Measurements from ENCODE around the gene SMTN.
"Not testable (repeated sequence)": the region's sequence is repeated elsewhere in the genome, so short reads cannot be mapped to it uniquely, and the experiment has no call there.

SMTN gene

DNA sequence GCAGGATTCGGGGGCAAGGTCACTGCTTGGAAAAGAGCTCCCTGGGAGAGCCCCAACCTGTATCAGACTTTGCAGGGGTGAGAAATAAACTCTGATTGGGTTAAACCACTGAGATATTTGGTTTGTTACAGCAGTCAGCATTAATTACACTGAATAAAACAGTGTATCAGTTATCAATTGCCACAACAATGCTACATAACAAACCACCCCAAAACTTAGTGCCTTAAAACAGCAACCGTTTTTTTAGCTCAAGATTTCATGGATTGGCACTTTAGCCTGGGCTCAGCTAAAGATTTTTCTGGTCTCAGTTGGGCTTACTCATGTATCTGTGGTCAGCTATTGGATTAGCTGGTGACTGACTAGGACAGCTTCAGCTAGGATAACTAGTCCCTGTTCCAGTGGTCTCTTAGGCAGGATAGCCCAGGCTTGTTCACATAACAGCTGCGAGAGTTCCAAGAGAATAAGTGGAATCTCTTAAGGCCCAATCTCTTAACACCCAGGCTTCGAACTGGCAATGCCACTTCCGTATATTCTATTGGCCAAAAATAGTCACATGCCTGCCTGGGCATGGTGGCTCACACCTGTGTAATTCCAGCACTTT, 7.5 kb upstream of the SMTN start:
- DNase-seq: not testable (repeated sequence)

DNA sequence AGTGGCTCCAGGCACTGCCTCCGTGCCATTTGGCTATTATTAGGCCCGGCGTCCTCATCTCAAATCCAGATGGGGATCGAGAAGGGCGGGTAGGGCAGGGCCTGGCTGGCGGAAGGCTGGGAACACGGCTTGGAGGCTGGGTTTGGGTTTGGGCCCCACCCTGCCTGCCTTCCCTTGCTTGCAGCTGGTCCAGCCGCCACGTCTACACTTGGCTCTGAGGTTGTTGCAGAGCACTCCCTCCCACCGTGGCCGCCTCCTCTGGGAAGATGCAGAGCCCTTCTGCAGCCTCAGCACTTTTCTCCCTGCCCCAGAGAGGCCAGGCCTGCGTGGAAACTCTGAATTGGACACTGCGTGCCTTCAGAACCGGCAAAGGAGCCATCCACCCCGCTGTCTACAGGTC, 5.2 kb upstream of the SMTN start:
- no peak for DNase-seq

DNA sequence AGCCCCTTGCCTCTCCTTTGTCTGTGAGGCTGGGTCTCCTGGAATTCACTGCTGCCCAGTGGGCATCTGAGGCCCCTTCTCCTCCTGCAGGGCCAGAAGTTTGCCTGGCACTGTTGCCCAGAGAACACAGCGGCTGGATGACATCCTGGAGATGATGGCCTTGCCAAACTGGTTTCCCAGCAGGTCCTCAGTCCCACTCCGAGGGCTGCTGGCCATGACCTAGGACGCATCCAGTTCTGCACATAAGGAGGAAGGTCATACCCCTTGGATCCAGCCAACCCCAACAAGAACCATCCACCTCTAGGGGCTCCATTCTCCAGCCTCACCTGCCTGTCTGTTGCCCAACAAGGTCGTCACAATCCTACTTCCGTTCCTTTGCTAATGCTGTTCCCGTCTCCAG, 3.4 kb upstream of the SMTN start:
- no peak for DNase-seq

DNA sequence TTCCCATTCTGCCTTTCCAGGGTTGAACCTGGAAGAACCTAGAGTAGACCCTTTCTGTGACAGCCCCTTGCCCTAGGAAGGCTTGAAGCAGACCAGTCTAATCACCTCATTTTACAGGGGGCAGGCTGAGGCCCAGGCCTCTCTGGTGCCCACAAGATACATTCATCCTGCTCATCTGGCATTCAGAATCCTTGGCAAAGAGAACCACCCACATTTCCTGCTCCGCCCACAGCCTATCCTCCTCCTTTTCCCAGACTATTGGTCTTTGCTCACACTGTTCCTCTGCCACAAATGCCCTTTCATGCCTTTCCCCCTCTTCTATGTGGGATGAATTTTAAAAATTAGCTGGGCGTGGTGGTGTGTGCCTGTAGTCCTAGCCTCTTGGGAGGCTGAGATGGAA, 2.7 kb upstream of the SMTN start:
- not testable (repeated sequence) for DNase-seq

DNA sequence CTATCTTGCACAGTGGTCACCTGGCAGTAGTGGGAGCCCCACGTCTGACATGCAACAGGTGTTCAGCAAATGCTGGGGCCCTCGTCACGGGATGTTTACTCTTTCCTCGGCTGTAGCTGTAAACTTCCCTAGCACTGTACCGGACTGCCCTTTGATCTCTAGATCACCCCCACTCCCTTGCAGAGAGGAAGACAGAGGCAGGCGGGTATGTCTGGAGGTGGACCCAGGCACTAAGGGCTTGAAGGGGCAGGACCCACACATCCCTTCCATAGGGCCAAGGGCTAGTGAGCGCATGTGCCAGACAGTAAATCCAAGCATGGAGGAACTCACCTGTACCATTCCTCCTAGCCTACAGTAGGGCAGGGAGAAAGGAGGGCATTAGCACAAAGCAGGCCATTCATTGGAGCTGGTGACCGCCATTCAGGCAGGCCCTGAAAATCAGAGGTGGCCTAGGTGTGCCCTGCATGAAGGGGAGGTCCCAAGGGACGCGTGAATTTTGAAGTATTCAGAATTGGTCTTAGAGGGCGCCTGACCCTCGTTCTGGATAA, 1.9 kb upstream of the SMTN start:
- no peak for DNase-seq

DNA sequence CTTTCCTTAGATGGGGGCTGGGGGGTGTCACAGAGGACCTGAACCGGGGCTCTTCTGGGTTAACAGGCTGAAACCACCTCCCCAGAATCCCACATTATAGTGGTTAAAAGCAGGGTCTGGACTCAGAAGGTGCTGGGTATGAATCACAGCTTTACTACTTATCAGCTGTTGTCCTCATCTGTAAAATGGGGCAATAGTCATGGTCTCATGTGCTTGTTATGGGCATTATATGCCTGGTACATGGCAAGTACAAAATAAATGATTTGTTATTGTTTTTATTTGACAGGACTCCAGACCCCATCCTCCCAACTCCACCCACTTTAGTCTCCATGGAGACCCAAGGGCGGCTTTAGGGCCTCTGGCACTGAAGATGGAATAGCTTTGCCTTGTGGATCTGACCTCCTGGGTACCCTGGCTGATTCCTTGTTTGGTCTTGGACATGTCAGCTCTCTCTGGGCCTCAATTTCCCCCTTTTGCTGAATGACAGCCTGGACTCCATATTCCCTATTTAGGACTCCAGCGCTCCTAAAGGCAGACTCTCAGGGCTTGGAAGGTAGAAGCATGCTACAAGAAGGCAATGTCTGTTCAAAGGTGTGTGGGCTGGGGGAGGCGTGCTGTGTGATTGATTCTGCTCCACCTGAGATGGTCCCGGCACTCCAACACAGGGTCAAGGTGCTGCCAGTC, 812 bp upstream of the SMTN start:
- no peak for DNase-seq

DNA sequence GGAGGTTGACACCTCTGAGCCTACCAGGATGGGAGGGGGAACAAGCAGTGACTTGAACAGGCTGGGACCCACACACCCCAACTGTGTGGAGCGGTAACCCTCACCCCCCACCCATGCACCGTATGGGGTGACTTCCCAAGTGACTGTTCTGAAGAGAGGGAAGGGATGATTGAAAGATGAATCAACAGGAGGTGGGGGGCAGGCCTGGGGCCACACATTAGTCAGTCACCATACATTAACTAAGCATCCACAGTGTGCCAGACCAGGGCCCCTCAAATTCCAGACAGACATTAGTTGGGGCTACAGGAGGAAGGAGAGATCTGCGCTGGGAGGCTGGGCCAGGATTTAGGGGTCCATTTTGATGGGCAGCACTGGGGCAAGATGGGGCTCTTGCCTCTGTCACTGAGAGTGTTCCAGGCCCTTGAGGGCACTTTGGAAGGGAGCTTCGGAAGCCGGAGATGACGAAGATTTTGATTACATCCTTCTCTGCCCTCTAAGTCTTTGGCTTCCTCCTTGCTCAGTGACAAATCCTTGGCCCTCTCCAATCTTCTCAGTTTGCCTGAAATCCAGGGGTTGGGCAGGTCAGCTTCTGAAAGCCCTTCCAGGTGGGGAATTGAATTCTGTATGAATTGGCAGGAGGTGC, 966 bp downstream of the SMTN start:
- no peak for DNase-seq

DNA sequence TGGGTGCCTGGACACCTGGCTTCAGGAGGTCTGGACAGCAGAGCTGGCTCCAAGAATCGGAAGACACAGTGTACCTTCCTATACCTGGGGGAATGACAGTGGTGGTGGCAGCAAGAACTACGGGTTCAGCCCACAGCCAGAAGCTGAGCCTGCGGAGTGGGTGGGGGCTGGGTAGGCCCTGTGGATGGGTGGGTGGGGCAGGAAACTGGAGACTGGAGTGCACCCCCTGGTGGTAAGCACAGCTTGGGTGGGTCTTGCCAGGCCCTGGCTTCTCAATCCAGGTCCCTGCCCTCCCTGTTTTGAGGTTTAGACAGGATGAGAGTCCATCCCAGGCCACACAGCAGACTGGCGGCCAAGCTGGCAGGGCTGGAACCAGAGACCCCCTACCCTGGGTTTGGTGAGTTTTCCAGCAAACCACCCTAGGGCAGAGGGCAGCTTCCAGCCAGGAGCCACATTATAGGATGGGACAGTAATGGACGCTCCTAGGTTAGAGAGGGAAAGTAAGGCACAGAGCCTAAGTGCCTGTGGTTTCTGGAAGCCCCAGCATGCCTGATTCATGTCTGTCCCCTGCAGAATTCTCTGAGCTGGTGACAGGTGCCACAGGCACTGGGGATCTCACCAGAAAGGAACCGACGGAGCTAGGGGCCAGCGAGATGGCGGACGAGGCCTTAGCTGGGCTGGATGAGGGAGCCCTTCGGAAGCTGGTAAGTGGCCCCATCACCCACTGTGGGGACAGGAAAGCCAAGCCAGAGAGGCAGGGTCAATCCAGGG, 1.7 kb downstream of the SMTN start:
- peak; percentile 43 for DNase-seq

DNA sequence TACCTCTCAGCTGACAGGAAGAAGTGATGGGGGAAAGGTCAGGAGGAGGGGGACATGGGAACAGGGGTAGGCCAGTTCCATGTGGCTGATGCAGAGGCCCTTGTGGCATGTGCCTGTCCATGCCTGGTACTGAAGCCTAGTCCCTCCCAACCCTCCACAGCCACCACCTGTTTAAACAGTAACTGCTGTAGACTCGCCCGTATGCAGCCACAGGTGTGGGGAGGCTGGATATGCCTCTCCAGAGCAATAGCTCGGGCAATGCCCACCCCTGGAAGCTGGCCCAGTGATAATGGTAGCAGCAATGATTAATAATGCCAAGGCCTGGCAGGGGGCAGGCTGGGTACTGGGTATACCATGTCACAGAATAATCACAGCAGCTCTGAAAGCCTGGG, 2.3 kb downstream of the SMTN start:
- DNase-seq: no peak

DNA sequence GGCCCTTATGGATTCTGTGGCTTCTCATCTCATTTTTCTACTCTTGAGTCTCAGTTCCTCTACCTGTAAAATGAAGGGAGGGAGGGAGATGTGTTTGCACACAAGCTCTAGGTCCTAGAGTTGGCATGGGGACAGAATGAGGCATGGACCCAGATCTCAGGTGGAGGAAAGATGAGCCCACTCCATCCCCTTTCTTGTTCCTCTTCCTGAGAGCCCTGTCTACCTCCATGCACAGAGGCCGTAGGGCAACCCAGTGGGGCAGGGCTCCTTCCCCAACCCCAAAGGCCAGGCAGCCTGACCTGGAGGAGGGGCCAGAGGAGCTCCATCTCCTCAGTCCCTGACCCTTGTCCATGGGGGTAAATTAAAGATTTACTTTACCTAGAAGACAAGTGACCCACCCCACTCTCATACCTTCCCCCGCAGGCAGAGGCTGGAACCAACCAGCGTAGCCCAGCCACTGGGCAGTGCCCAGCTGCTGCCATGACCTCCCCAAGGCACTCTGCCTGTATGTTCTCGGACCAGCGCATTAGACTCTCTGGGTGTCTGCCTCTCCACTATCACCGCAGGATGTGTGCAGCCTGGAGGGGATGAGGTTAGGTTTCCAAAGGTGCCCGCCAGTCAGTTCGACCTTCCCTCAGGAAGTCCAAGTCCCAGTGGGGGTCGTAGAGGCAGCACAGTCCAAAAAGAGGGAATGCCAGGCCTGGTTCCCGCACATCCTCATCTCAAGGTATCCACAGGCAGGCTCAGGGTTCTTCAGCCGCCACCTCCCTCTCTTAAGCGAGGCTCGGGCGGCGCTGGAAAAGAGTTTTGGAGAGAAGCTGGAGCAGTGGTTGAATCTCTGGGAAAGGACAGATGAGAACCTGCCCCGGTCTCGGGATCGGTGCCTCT, 3.0 kb downstream of the SMTN start:
- DNase-seq: no peak

DNA sequence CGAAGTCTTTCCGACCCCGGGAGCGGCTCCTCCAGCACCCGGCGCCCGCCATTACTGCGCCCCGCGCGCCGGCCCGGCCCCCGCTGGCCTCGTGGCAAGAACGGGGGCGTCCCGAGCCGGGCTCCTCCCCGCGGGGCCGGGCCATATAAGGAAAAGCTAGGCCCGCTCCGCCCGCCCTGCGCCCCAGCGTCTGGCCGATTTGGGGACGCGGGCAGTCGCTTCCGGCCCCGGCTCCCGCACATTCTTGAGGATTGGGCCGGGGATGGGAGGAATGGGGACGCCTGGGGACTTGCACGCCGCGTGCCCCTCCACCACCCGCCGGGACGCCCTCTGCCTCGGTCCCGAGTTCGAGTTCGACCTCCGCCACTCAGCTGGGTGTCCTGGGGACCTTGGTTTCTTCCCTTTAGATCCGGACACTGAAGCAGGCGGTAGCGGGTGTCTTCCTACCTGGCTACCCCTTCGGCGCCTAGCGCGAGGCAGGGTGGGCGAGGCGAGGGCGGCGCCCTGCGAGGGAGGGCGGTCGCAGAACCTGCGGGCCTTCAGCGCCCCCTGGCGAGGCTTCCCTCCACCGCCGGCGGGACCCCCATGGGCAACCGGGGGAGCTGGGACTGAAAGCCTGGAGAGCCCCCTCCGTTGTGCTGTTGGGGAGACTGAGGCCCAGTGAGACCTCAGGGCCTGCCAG, 3.8 kb downstream of the SMTN start:
- peak; percentile 79 to 85 for DNase-seq

DNA sequence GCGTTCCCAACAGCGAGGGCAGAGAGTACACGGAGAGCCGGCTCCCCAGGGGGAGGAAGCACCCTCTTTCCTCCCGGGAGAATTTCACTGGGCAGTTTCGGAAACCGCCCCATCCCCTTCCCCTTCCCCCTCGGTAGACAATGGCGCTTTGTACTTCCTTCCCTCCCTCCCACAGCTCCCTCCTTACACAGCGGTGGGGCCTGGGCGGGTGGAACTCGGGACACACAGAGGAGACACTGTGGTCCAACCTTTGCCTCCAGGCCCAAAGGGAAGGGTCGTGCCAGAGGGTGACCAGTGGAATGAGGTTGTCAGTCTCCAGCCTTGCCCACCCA, 4.3 kb downstream of the SMTN start:
- DNase-seq: no peak

DNA sequence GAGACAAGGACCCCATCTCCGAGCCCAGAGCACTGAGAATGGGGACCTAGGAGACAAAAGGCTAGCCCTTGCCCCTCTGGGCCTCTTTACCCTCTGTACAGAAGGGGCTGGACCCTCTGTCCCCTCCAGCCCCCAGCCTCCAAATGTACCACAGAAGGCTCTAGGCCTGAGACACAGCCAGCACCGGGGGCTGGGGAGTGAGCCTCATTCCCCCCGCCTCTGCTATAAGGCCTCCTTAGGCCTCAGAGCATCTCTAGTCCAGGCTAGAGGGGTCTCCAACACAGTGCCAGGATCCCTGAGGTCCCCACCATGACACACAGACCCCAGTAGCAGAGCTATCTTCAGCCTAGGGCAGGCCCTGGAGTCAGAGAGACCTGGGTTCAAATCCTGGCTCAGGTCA, 4.8 kb downstream of the SMTN start:
- DNase-seq: no peak

DNA sequence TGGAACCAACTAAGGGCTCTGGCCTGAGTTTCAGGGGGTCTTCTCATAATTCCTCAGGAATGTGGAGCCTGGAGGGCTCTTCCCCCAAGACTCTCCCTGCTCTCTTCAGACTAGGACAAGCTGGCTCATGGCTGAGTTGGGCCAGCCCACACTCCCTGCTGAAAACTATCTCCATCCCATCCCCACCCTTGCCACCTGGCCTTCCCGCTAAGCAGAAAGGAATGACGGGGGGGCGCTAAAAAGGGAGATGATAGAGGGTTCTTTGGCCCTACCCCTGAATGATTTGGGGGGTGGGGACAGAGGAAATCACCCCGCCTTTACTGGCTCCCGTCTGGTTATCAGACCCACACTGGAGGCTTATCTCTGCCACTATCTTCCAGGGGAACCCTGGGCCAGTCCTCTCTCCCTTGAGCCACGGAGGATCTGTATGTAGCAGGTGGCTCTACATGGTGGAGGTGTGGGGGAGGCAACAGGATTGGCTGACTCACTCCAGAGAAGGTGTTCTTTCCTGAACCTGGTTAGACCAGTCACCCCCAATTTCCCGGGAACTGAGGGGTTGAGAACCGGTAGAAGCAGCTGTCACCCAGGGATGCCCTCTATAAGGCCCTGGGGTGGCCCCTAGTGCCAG, 5.7 kb downstream of the SMTN start:
- no peak for DNase-seq

DNA sequence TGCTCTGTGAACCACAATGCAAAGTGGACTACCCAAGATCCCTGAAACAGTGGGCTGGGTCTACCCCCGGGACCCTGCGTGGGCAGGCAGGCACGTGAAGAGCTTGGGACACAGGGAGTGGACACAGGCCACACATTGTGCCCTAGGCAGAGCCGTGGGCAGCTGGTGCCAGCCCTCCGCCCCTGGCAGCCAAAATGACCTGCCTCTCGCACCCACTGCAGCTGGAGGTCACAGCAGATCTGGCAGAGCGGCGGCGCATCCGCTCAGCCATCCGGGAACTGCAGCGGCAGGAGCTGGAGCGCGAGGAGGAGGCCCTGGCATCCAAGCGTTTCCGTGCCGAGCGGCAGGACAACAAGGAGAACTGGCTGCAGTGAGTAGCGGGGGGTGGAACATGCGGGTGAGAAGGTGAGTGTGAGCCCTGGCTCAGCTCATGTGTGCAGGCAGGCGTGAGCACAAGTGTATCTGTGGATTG, 6.7 kb downstream of the SMTN start:
- DNase-seq: no peak

DNA sequence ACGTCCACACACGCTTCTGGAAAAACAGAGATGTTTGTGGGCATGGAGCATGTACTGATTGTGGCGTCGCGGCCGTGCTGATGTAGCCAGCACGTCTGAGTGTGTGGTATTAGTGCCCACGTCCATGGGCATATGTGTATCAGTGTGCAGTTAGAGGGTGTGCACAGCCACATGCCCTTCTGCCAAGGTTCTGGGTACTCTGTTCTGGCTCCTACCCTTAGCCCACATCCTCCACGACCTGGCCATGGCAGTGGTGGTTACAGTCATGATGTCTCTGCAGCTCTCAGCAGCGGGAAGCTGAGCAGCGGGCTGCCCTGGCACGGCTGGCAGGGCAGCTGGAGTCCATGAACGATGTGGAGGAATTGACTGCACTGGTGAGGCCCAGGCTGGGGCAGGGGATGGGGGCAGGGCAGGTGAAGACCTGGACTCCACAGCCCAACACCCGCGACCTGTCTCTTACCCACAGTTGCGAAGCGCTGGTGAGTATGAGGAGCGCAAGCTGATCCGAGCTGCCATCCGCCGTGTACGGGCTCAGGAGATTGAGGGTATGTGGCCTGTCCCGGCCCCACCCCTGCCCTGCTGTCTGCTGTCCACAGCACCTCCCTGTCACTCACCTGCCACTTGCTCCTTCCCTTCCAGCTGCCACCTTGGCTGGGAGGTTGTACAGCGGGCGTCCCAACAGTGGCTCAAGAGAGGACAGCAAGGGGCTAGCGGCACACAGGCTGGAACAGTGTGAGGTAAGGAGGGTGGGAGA, 7.3 kb downstream of the SMTN start:
- DNase-seq: no peak

DNA sequence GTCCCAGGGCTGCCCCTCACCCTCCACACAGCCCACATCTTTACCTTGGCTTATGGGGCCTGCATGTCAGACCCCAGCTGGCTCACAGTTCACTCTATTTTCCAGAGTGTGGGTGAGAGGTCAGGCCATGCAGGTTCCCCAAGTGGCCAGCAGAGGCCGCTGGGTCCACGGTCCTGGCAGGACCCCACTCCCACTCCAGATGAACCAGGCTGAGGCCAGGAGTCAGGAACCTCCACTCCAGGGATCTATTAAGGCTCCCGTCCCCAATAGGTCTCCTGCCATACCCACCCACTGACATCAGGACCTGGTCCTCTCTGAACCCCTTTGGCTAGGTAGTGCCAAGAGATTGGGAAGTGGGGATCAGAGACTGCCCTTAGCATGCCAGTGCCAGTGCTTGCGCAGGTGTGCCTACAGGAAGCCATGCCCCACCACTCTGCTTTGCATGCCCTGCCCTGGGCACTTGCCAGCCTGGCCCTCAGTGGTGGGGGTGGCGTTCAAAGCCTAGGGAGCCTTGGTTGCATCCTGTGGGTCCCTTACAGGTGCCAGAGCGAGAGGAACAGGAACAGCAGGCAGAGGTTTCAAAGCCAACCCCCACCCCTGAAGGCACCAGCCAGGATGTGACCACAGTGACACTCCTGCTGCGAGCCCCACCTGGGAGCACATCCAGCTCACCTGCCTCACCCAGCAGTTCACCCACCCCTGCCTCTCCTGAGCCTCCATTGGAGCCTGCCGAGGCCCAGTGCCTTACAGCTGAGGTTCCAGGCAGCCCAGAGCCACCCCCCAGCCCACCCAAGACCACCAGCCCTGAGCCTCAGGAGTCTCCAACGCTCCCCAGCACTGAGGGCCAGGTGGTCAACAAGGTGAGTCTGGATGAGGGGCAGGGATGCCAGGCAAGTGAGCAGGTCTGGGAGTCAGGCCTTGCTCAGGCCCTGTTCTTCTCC, 8.3 kb downstream of the SMTN start:
- peak; percentile 28 to 58 for DNase-seq

DNA sequence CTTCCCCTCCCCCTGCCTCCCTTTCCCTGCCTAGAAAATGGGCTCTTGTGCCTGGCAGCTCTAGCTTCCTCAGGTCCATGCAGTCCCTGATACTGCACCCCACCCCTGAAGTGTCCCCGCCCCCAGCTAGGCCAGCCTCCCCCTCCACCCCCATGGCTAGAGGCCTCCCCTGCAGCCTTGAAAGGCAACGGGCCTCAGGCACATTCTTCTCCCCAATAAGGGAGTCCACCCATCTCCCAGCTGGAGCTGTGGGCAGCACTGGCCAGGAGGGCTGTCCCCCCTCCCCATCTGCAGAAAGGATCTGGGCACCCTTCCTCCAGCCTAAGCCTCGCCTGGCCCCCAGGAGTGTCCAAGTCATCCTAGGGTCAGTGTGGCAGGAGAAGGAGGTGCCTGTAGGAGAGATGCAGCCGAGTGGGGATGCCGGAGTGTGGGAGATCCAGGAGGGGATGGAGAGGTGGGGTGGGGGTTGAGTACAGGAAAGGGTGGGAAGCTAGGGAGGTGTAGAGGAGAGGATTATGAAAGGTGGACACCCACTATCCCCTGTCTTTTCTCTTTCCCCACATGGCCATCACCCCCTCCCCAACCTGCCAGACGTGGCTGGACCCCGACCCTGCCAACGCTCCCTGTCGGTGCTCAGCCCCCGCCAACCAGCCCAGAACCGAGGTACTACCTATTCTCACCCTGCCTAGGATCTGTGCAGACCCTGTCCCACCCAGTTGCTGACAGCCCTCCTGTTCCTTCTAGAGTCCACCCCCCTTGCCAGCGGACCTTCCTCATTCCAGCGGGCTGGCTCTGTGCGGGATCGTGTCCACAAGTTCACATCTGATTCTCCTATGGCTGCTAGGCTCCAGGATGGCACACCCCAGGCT, 9.3 kb downstream of the SMTN start:
- no peak for DNase-seq

Measured in CD4-positive, alpha-beta T cell treated with Interferon alpha-2 for 1 hour (primary cell).